H1 (cell line): ENCODE data around the gene TMEM82.

Experiments used
- CREB1 ChIP-seq: IDR thresholded peaks from 2 replicates; pipeline ENCODE4 v1.6.1; 2012; ENCODE audit warnings: inconsistent platforms
- CTCF ChIP-seq, 3 experiments: IDR thresholded peaks; 1 replicate in 2 of 3; 2 replicates in 1 of 3; pipeline versions ENCODE4 v1.5.1 to v1.6.1; 2011; ENCODE audit warnings: low read length in 3 of 3, mild to moderate bottlenecking in 3 of 3, inconsistent platforms in 2 of 3, low read depth in 1 of 3, moderate library complexity in 1 of 3; ENCODE audit not compliant: insufficient read depth in 1 of 3; ENCODE audit errors: control extremely low read depth in 1 of 3
- EP300 ChIP-seq, 2 experiments: IDR thresholded peaks; 1 replicate in 1 of 2; 2 replicates in 1 of 2; pipeline ENCODE4 v1.6.1; 2011 to 2012; ENCODE audit warnings: low read depth in 2 of 2, low read length in 2 of 2, mild to moderate bottlenecking in 2 of 2, borderline replicate concordance in 1 of 2, inconsistent platforms in 1 of 2, moderate library complexity in 1 of 2
- HDAC2 ChIP-seq, 2 experiments: fragments of 300-600 bp in 1 of 2; sonication (generic) in 1 of 2; IDR thresholded peaks; 2 replicates each; pipeline ENCODE4 v1.6.1; 2011 to 2012; ENCODE audit warnings: low read depth in 2 of 2, low read length in 2 of 2, mild to moderate bottlenecking in 2 of 2, moderate library complexity in 2 of 2, borderline replicate concordance in 1 of 2, inconsistent platforms in 1 of 2
- MAX ChIP-seq: IDR thresholded peaks from 2 replicates; pipeline ENCODE4 v1.6.1; 2012; ENCODE audit warnings: inconsistent platforms
- POLR2AphosphoS5 ChIP-seq: IDR thresholded peaks from 2 replicates; pipeline ENCODE4 v1.6.1; 2011; ENCODE audit warnings: low read depth, low read length
- TAF1 ChIP-seq: IDR thresholded peaks from 2 replicates; pipeline ENCODE4 v1.6.1; 2011; ENCODE audit warnings: mild to moderate bottlenecking, low read depth, low read length

- no peak for TF ChIP-seq TAF1
- TF ChIP-seq CTCF (IDR thresholded peaks at IDR 0.05; ENCODE audit: control extremely low read depth in 1 of 3, insufficient read depth in 1 of 3, low read depth in 1 of 3, low read length in 3 of 3), result no peak
- TF ChIP-seq CREB1, result no peak
- TF ChIP-seq HDAC2 (IDR thresholded peaks at IDR 0.05; ENCODE audit: borderline replicate concordance in 1 of 2, low read depth in 2 of 2, low read length in 2 of 2), result no peak
- TF ChIP-seq POLR2AphosphoS5, result no peak
- no peak for TF ChIP-seq MAX
- no peak for TF ChIP-seq EP300 (IDR thresholded peaks at IDR 0.05; ENCODE audit: borderline replicate concordance in 1 of 2, low read depth in 2 of 2, low read length in 2 of 2)
These were observed 45.3 kb upstream of the TMEM82 start for GRCh38 chr1:15696956-15697521.
